PC-3 (cell line): ENCODE data around the gene SEC22C. TPM values are rescaled to one million over a fixed set of nuclear protein-coding genes. Genes with fewer than 3 reads are reported as not detected.

ENCODE experiments used
- ATAC-seq: fragments of 200-7000 bp; cut with Tn5 transposase; 2 replicates; pipeline ENCODE4 v1.9.1; 2020; ENCODE audit warnings: mild to moderate bottlenecking, moderate library complexity
- Bru-seq: library from RNA; stranded (reverse); fragments of 400-500 nt; gene quantifications from one replicate; lab custom pipeline; 2021; lab: Mats Ljungman, UMichigan
- BruChase-seq, 2 experiments: library from RNA; stranded (reverse); fragments of 400-500 nt; gene quantifications; one replicate each; lab custom pipeline; 2021; lab: Mats Ljungman, UMichigan
- BruUV-seq: library from RNA; stranded (reverse); fragments of 400-500 nt; replicated peaks from 2 replicates; lab custom pipeline; 2021; lab: Mats Ljungman, UMichigan
- CTCF ChIA-PET: fragments of 300-600 bp; sonication (Branson Sonifier 250); formaldehyde crosslinking; loops from one replicate; lab custom pipeline; 2022; ENCODE audit warnings: antibody characterized with exemption; lab: Charles Lee
- POLR2A ChIA-PET: fragments of 300-600 bp; sonication (Branson Sonifier 250); formaldehyde crosslinking; loops from one replicate; lab custom pipeline; 2022; ENCODE audit warnings: antibody characterized with exemption; ENCODE audit not compliant: unreplicated experiment; lab: Charles Lee
- DNase-seq: peaks from one replicate; pipeline ENCODE4 v3.0.0-alpha.2; 2015
- H2AFZ ChIP-seq: fragments of 300-600 bp; sonication (generic); 2 replicates; pipeline ENCODE4 v1.6.0; 2016; ENCODE audit warnings: antibody characterized with exemption, low read length
- H3F3A ChIP-seq: fragments of 300-600 bp; sonication (generic); one replicate; pipeline ENCODE4 v1.6.0; 2017; ENCODE audit warnings: antibody characterized with exemption, low read length, control low read depth, mild to moderate bottlenecking; ENCODE audit not compliant: unreplicated experiment
- H3K27ac ChIP-seq: fragments of 300-600 bp; sonication (generic); 2 replicates; pipeline ENCODE4 v1.5.1; 2016; ENCODE audit warnings: mild to moderate bottlenecking, low read length
- H3K27me3 ChIP-seq: fragments of 300-600 bp; sonication (generic); 2 replicates; pipeline ENCODE4 v1.6.1; 2016; ENCODE audit warnings: low read length, mixed read lengths
- H3K36me3 ChIP-seq: fragments of 300-600 bp; sonication (generic); 2 replicates; pipeline ENCODE4 v1.6.1; 2016; ENCODE audit warnings: low read depth, mixed run types, low read length, mixed read lengths
- H3K4me1 ChIP-seq: fragments of 300-600 bp; sonication (generic); 2 replicates; pipeline ENCODE4 v1.5.1; 2016; ENCODE audit warnings: low read length; ENCODE audit not compliant: insufficient read depth
- H3K4me2 ChIP-seq: fragments of 300-600 bp; sonication (generic); 2 replicates; pipeline ENCODE4 v1.6.0; 2016; ENCODE audit warnings: low read length
- H3K4me3 ChIP-seq: fragments of 300-600 bp; sonication (generic); 2 replicates; pipeline ENCODE4 v1.5.1; 2016; ENCODE audit warnings: mild to moderate bottlenecking, low read length, mixed read lengths
- H3K79me2 ChIP-seq: fragments of 300-600 bp; sonication (generic); 2 replicates; pipeline ENCODE4 v1.6.1; 2017; ENCODE audit warnings: low read length, mixed read lengths
- H3K9ac ChIP-seq: fragments of 300-600 bp; sonication (generic); 2 replicates; pipeline ENCODE4 v1.6.0; 2016; ENCODE audit warnings: mild to moderate bottlenecking, low read length
- H3K9me2 ChIP-seq: fragments of 300-600 bp; sonication (generic); replicated peaks from 2 replicates; pipeline ENCODE4 v1.6.1; 2016; ENCODE audit warnings: mixed run types, low read length, mixed read lengths
- H3K9me3 ChIP-seq: fragments of 300-600 bp; sonication (generic); 2 replicates; pipeline ENCODE4 v1.6.1; 2016; ENCODE audit warnings: low read length, mixed read lengths
- H4K20me1 ChIP-seq: fragments of 300-600 bp; sonication (generic); 2 replicates; pipeline ENCODE4 v1.6.1; 2016; ENCODE audit warnings: low read length, mixed read lengths
- EZH2 ChIP-seq: fragments of 300-600 bp; sonication (generic); IDR thresholded peaks from one replicate; pipeline ENCODE4 v1.6.1; 2017; ENCODE audit warnings: antibody characterized with exemption, mild to moderate bottlenecking, low read length; ENCODE audit not compliant: unreplicated experiment
- EZH2phosphoT487 ChIP-seq: fragments of 300-600 bp; sonication (generic); IDR thresholded peaks from 2 replicates; pipeline ENCODE4 v1.6.1; 2018; ENCODE audit warnings: mild to moderate bottlenecking, antibody characterized with exemption, low read length, borderline replicate concordance
- intact Hi-C: fragments of 100-400 bp; cut with micrococcal nuclease; formaldehyde crosslinking; loops from 2 replicates; pipeline ENCODE4 v1.9.0; 2023
- long read RNA-seq: library from polyadenylated mRNA; unstranded; transcript quantifications from one replicate; pipeline ENCODE4 v2.0.0, GENCODE V29; 2021; ENCODE audit not compliant: unreplicated experiment
- total RNA-seq: library from RNA; depleted of rRNA; stranded (reverse); fragments of >200 nt; gene quantifications from 2 replicates; pipeline ENCODE4 v1.2.3, GENCODE V29; 2014; rRNA removed
- TF ChIP-seq, protein P1 (sequence below): fragments of 300-600 bp; sonication (generic); conservative IDR thresholded peaks from 2 replicates; pipeline ENCODE4 v1.5.1; 2017; ENCODE audit warnings: antibody characterized with exemption, low read depth, mild to moderate bottlenecking, low read length

The SEC22C gene, protein sequence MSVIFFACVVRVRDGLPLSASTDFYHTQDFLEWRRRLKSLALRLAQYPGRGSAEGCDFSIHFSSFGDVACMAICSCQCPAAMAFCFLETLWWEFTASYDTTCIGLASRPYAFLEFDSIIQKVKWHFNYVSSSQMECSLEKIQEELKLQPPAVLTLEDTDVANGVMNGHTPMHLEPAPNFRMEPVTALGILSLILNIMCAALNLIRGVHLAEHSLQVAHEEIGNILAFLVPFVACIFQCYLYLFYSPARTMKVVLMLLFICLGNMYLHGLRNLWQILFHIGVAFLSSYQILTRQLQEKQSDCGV
- 43.2 and 63.3 TPM in 2 replicates for total RNA-seq
- percentile 74 among the genes with signal in this experiment for Bru-seq, nascent RNA
- BruChase-seq, experiment 1, labeled RNA remaining after a 6-hour chase: percentile 83 among the genes with signal in this experiment
- percentile 75 among the genes with signal in this experiment for BruChase-seq, experiment 2, labeled RNA remaining after a 2-hour chase
- long read RNA-seq, transcript SEC22C-202 (7 exons, 1,608 nt): major isoform, 50 of 128 reads
- long read RNA-seq, transcript SEC22C-201 (7 exons, 1,380 nt): minor isoform, 36 of 128 reads
- long read RNA-seq, partial matches to known transcripts: 6 of 128 reads
- long read RNA-seq, other reads (novel, unspliced or antisense): 36 of 128 reads

DNA sequence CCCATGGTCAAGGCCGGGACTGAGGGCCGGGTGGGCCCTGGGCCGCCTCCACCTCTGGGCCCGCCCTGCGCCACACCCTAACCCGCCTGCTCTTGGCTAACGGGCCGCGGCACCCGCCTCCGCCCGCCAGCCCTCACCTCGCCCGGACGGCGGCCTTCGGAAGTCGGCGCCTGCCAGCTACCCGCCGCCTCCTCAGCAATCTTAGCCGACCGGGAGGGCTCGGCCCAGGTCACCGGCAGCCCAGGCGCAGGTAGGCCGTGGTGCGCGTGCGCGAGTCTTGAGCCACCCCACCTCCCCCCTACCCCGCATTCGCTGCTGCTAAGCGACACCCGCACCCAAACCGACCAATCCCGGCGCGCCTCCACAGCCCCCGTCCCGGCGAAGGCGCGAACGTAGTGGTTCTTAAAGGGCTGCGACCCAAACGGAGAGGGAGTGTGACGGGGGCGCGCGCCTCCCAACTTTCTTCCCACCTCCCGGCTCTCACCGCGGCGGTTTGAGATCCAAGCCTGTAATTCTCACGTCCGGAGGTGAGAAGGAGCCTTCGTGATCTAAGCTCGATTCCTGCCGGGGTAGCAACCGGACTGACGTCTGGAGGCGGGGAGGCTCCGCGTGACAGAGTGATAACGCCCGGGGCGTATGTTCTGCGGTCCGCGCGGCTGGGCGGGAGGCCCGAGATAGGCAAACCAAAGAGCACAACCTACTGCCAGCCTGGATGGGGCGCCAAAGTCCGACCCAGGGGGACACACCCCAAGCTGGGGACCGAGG, at the start of gene SEC22C:
Gene SEC22C, minus strand, starts transcription at position 259 of the 765 bp plus-strand sequence. CDS start 12,921 bp downstream, outside the sequence.
- Histone ChIP-seq H3K4me2 (peak within 1 kb of the TSS; percentile 98), H3K36me3 (no peaks in the 10 kb centered on the region; the same call in 1 of the 2 replicates), H3K9me2 (no peaks in the 10 kb centered on the region), H3K9ac (peak within 1 kb of the TSS; percentile 90), H3K9me3 (no peaks in the 10 kb centered on the region), H3K79me2 (peaks cover 38% of the 10 kb centered on the region), H3F3A (no peaks in the 10 kb centered on the region), H3K4me1 (peaks cover 26% of the 10 kb centered on the region), H4K20me1 (no peaks in the 10 kb centered on the region), H3K4me3 (peak within 1 kb of the TSS; percentile 92), H2AFZ (peak within 1 kb of the TSS; percentile 97), H3K27ac (peak within 1 kb of the TSS; percentile 76), H3K27me3 (no peaks in the 10 kb centered on the region)
- CTCF ChIA-PET: interaction anchor here (0.7 to 1.2 kb wide), 2 partner anchors 19 to 80 kb away, joined by 3 to 6 read pairs; partner anchors contain the start of gene NKTR
- TF ChIP-seq EZH2phosphoT487: no peak
- TF ChIP-seq, protein P1, sequence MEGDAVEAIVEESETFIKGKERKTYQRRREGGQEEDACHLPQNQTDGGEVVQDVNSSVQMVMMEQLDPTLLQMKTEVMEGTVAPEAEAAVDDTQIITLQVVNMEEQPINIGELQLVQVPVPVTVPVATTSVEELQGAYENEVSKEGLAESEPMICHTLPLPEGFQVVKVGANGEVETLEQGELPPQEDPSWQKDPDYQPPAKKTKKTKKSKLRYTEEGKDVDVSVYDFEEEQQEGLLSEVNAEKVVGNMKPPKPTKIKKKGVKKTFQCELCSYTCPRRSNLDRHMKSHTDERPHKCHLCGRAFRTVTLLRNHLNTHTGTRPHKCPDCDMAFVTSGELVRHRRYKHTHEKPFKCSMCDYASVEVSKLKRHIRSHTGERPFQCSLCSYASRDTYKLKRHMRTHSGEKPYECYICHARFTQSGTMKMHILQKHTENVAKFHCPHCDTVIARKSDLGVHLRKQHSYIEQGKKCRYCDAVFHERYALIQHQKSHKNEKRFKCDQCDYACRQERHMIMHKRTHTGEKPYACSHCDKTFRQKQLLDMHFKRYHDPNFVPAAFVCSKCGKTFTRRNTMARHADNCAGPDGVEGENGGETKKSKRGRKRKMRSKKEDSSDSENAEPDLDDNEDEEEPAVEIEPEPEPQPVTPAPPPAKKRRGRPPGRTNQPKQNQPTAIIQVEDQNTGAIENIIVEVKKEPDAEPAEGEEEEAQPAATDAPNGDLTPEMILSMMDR: peak; percentile 44; the same call in 1 of the 2 replicates
- DNase-seq (peak; percentile 96), ATAC-seq (peak; percentile 94)
- intact Hi-C loops: loop anchor here (1.0 kb wide), 2 partner anchors 8 to 18 kb away; partner anchors contain the start of genes NKTR and SS18L2
- POLR2A ChIA-PET: interaction anchor here (0.7 kb wide), 1 partner anchor 24 kb away, joined by 3 read pairs; no protein-coding TSS in a partner anchor
- no TSS peak for BruUV-seq

DNA sequence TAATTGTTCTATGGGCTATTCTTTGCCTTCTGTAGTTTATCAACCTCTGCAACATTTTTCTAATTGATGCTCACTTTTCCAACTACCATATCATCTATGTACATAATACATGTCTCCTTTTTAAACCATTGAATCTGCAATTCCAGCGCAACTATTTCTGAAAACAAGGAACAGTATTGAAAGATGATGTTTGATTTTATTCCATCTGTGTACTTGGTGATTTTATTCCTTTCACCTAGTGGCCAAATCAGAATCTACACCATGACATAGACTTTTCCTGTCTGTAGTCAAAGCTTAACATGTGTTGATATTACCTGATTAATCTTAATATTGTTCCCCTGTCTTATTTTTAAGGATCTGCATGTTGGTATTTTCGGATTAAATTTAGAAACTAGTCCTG, 31.7 kb upstream of the SEC22C start:
- Histone ChIP-seq H4K20me1 (0 out of 2 replicates have a peak, but pooled peaks cover 7% of the 10 kb centered on the region), H3K4me2 (no peak overlapping the region), H3K36me3 (peaks cover 16% of the 10 kb centered on the region; the same call in 1 of the 2 replicates), H3K79me2 (peaks cover 88% of the 10 kb centered on the region), H3K27me3 (no peaks in the 10 kb centered on the region), H3K4me1 (no peaks in the 10 kb centered on the region), H2AFZ (no peak overlapping the region), H3K9me2 (no peaks in the 10 kb centered on the region), H3F3A (peaks cover 4% of the 10 kb centered on the region), H3K9me3 (no peaks in the 10 kb centered on the region), H3K9ac (no peak overlapping the region), H3K27ac (no peak overlapping the region), H3K4me3 (no peak overlapping the region)
- BruUV-seq: no TSS peak
- ChIA-PET CTCF (interaction anchor here (0.7 to 0.8 kb wide), 3 partner anchors 11 to 67 kb away, joined by 3 to 5 read pairs (median 3); partner anchors contain the start of gene NKTR), POLR2A (no interaction called here)
- peak; percentile 74 for ATAC-seq
- DNase-seq: peak; percentile 53
- TF ChIP-seq, protein P1: peak; percentile 71
- no peak for TF ChIP-seq EZH2
- intact Hi-C loops: loop anchor here (1.0 to 5.0 kb wide), 2 partner anchors 8 to 36 kb away; no protein-coding TSS in a partner anchor
